Measurements from ENCODE around the gene ERGIC1.

Gene ERGIC1

GRCh38 chr5:172902497-172903472 is 68.7 kb downstream of the ERGIC1 start:
- Histone ChIP-seq H3K27ac (ENCODE audit: low read depth, low read length) (peak overlapping the region; percentile 97), H3K27me3 (ENCODE audit: control insufficient read depth, insufficient read depth, low read length) (no peaks in the 10 kb centered on the region), H3K4me3 (ENCODE audit: low read length) (peak overlapping the region; percentile 7), H3K4me1 (ENCODE audit: control insufficient read depth, insufficient read depth, low read length) (peaks cover 63% of the 10 kb centered on the region), H3K9ac (ENCODE audit: low read length) (peak overlapping the region; percentile 38), H3K36me3 (ENCODE audit: control insufficient read depth, insufficient read depth, low read length) (no peaks in the 10 kb centered on the region)

GRCh38 chr5:172903790-172904189 is 69.7 kb downstream of the ERGIC1 start:
- peak overlapping the region; percentile 97 for H3K27ac ChIP-seq (ENCODE audit: low read depth, low read length)
- no peak overlapping the region for H3K4me3 ChIP-seq (ENCODE audit: low read length)
- H3K9ac ChIP-seq (ENCODE audit: low read length) = peak overlapping the region; percentile 38
- H3K27me3 ChIP-seq (ENCODE audit: control insufficient read depth, insufficient read depth, low read length) = no peaks in the 10 kb centered on the region
- peaks cover 57% of the 10 kb centered on the region for H3K4me1 ChIP-seq (ENCODE audit: control insufficient read depth, insufficient read depth, low read length)
- no peaks in the 10 kb centered on the region for H3K36me3 ChIP-seq (ENCODE audit: control insufficient read depth, insufficient read depth, low read length)

GRCh38 chr5:172904312-172904642 is 70.2 kb downstream of the ERGIC1 start:
- H3K4me1 ChIP-seq (ENCODE audit: control insufficient read depth, insufficient read depth, low read length) = peaks cover 57% of the 10 kb centered on the region
- H3K4me3 ChIP-seq (ENCODE audit: low read length) = no peak overlapping the region
- peak overlapping the region; percentile 2 for H3K9ac ChIP-seq (ENCODE audit: low read length)
- H3K36me3 ChIP-seq (ENCODE audit: control insufficient read depth, insufficient read depth, low read length) = no peaks in the 10 kb centered on the region
- H3K27ac ChIP-seq (ENCODE audit: low read depth, low read length) = peak overlapping the region; percentile 97
- no peaks in the 10 kb centered on the region for H3K27me3 ChIP-seq (ENCODE audit: control insufficient read depth, insufficient read depth, low read length)

GRCh38 chr5:172904643-172905345 is 70.7 kb downstream of the ERGIC1 start:
- no peak overlapping the region for H3K4me3 ChIP-seq (ENCODE audit: low read length)
- peak overlapping the region; percentile 53 for H3K9ac ChIP-seq (ENCODE audit: low read length)
- peak overlapping the region; percentile 97 for H3K27ac ChIP-seq (ENCODE audit: low read depth, low read length)
- peaks cover 2% of the 10 kb centered on the region for H3K36me3 ChIP-seq (ENCODE audit: control insufficient read depth, insufficient read depth, low read length)
- peaks cover 57% of the 10 kb centered on the region for H3K4me1 ChIP-seq (ENCODE audit: control insufficient read depth, insufficient read depth, low read length)
- no peaks in the 10 kb centered on the region for H3K27me3 ChIP-seq (ENCODE audit: control insufficient read depth, insufficient read depth, low read length)

GRCh38 chr5:172905346-172906140 is 71.5 kb downstream of the ERGIC1 start:
- H3K9ac ChIP-seq (ENCODE audit: low read length) = peak overlapping the region; percentile 53
- H3K27ac ChIP-seq (ENCODE audit: low read depth, low read length) = peak overlapping the region; percentile 97
- peaks cover 57% of the 10 kb centered on the region for H3K4me1 ChIP-seq (ENCODE audit: control insufficient read depth, insufficient read depth, low read length)
- no peak overlapping the region for H3K4me3 ChIP-seq (ENCODE audit: low read length)
- peaks cover 7% of the 10 kb centered on the region for H3K36me3 ChIP-seq (ENCODE audit: control insufficient read depth, insufficient read depth, low read length)
- no peaks in the 10 kb centered on the region for H3K27me3 ChIP-seq (ENCODE audit: control insufficient read depth, insufficient read depth, low read length)

GRCh38 chr5:172906436-172906835 is 72.4 kb downstream of the ERGIC1 start:
- peaks cover 56% of the 10 kb centered on the region for H3K4me1 ChIP-seq (ENCODE audit: control insufficient read depth, insufficient read depth, low read length)
- H3K9ac ChIP-seq (ENCODE audit: low read length) = no peak overlapping the region
- H3K27me3 ChIP-seq (ENCODE audit: control insufficient read depth, insufficient read depth, low read length) = no peaks in the 10 kb centered on the region
- peaks cover 10% of the 10 kb centered on the region for H3K36me3 ChIP-seq (ENCODE audit: control insufficient read depth, insufficient read depth, low read length)
- H3K4me3 ChIP-seq (ENCODE audit: low read length) = no peak overlapping the region
- peak overlapping the region; percentile 97 for H3K27ac ChIP-seq (ENCODE audit: low read depth, low read length)

GRCh38 chr5:172906888-172907287 is 72.8 kb downstream of the ERGIC1 start:
- peaks cover 56% of the 10 kb centered on the region for H3K4me1 ChIP-seq (ENCODE audit: control insufficient read depth, insufficient read depth, low read length)
- H3K27ac ChIP-seq (ENCODE audit: low read depth, low read length) = peak overlapping the region; percentile 97
- H3K9ac ChIP-seq (ENCODE audit: low read length) = no peak overlapping the region
- H3K36me3 ChIP-seq (ENCODE audit: control insufficient read depth, insufficient read depth, low read length) = peaks cover 10% of the 10 kb centered on the region
- no peak overlapping the region for H3K4me3 ChIP-seq (ENCODE audit: low read length)
- no peaks in the 10 kb centered on the region for H3K27me3 ChIP-seq (ENCODE audit: control insufficient read depth, insufficient read depth, low read length)

- Histone ChIP-seq H3K27me3 (ENCODE audit: control insufficient read depth, insufficient read depth, low read length) (no peaks in the 10 kb centered on the region), H3K4me1 (ENCODE audit: control insufficient read depth, insufficient read depth, low read length) (peaks cover 52% of the 10 kb centered on the region), H3K36me3 (ENCODE audit: control insufficient read depth, insufficient read depth, low read length) (peaks cover 10% of the 10 kb centered on the region), H3K4me3 (ENCODE audit: low read length) (no peak overlapping the region), H3K27ac (ENCODE audit: low read depth, low read length) (peak overlapping the region; percentile 67), H3K9ac (ENCODE audit: low read length) (no peak overlapping the region)
Observed at GRCh38 chr5:172907657-172908056, 73.6 kb downstream of the ERGIC1 start.

GRCh38 chr5:172908662-172909061 is 74.6 kb downstream of the ERGIC1 start:
- H3K27ac ChIP-seq (ENCODE audit: low read depth, low read length) = peak overlapping the region; percentile 64
- H3K36me3 ChIP-seq (ENCODE audit: control insufficient read depth, insufficient read depth, low read length) = peaks cover 18% of the 10 kb centered on the region
- H3K4me1 ChIP-seq (ENCODE audit: control insufficient read depth, insufficient read depth, low read length) = peaks cover 43% of the 10 kb centered on the region
- no peak overlapping the region for H3K9ac ChIP-seq (ENCODE audit: low read length)
- no peak overlapping the region for H3K4me3 ChIP-seq (ENCODE audit: low read length)
- H3K27me3 ChIP-seq (ENCODE audit: control insufficient read depth, insufficient read depth, low read length) = no peaks in the 10 kb centered on the region

GRCh38 chr5:172909931-172910502 is 76.0 kb downstream of the ERGIC1 start:
- Histone ChIP-seq H3K4me1 (ENCODE audit: control insufficient read depth, insufficient read depth, low read length) (peaks cover 30% of the 10 kb centered on the region), H3K27ac (ENCODE audit: low read depth, low read length) (peak overlapping the region; percentile 3), H3K9ac (ENCODE audit: low read length) (no peak overlapping the region), H3K4me3 (ENCODE audit: low read length) (no peak overlapping the region), H3K27me3 (ENCODE audit: control insufficient read depth, insufficient read depth, low read length) (no peaks in the 10 kb centered on the region), H3K36me3 (ENCODE audit: control insufficient read depth, insufficient read depth, low read length) (peaks cover 24% of the 10 kb centered on the region)

- Histone ChIP-seq H3K27ac (ENCODE audit: low read depth, low read length) (peak overlapping the region; percentile 71), H3K4me3 (ENCODE audit: low read length) (no peak overlapping the region), H3K9ac (ENCODE audit: low read length) (no peak overlapping the region), H3K27me3 (ENCODE audit: control insufficient read depth, insufficient read depth, low read length) (no peaks in the 10 kb centered on the region), H3K36me3 (ENCODE audit: control insufficient read depth, insufficient read depth, low read length) (peaks cover 34% of the 10 kb centered on the region), H3K4me1 (ENCODE audit: control insufficient read depth, insufficient read depth, low read length) (peaks cover 20% of the 10 kb centered on the region)
Observed at GRCh38 chr5:172910828-172911627, 77.0 kb downstream of the ERGIC1 start.

Data from rectal smooth muscle tissue (tissue), 1 donor.